Endothelial cell of umbilical vein (primary cell): ENCODE measurements around the gene ITPKB. TPM values are rescaled to one million over a fixed set of nuclear protein-coding genes. Genes with fewer than 3 reads are reported as not detected.

ENCODE experiments used
- BruUV-seq: library from RNA; stranded (reverse); fragments of 400-500 nt; replicated peaks from 2 replicates; lab custom pipeline; 2021; lab: Mats Ljungman, UMichigan
- CTCF ChIA-PET: fragments of 300-600, 350-600 bp; sonication (Branson Sonifier 250); formaldehyde crosslinking; loops from one replicate; lab custom pipeline; 2021; ENCODE audit warnings: antibody characterized with exemption, inconsistent platforms; lab: Charles Lee
- POLR2A ChIA-PET: fragments of 300-600, 350-600 bp; sonication (Branson Sonifier 250); formaldehyde crosslinking; loops from one replicate; lab custom pipeline; 2021; ENCODE audit warnings: antibody characterized with exemption, inconsistent platforms; lab: Charles Lee
- DNase-seq: peaks from one replicate; pipeline ENCODE4 v3.0.0-alpha.2; 2011; ENCODE audit warnings: low read depth, low spot score
- FAIRE-seq: peaks from 2 replicates; lab custom pipeline; 2011; peaks lifted over from hg19 to GRCh38; lab: Jason Lieb, UNC
- H2AFZ ChIP-seq: 2 replicates; pipeline ENCODE4 v1.6.0; 2012; ENCODE audit warnings: low read depth, low read length, control low read depth, inconsistent platforms
- H3K27ac ChIP-seq: 2 replicates; pipeline ENCODE4 v1.5.1; 2011; ENCODE audit warnings: low read depth, mild to moderate bottlenecking, control low read depth, low read length, moderate library complexity; ENCODE audit not compliant: insufficient read depth
- H3K27me3 ChIP-seq, 2 experiments: 2 replicates each; pipeline versions ENCODE4 v1.6.0 to v1.6.1; 2011; ENCODE audit warnings: low read length in 2 of 2, mixed read lengths in 1 of 2; ENCODE audit not compliant: control insufficient read depth in 2 of 2, insufficient read depth in 2 of 2
- H3K36me3 ChIP-seq, 2 experiments: 2 replicates in 1 of 2; 3 replicates in 1 of 2; pipeline ENCODE4 v1.5.1; 2011; ENCODE audit warnings: low read length in 2 of 2, mild to moderate bottlenecking in 1 of 2, moderate library complexity in 1 of 2; ENCODE audit not compliant: control insufficient read depth in 2 of 2, insufficient read depth in 2 of 2; ENCODE audit errors: extremely low read depth in 1 of 2
- H3K4me1 ChIP-seq: 3 replicates; pipeline ENCODE4 v1.5.1; 2011; ENCODE audit warnings: mild to moderate bottlenecking, low read length; ENCODE audit not compliant: control insufficient read depth, insufficient read depth; ENCODE audit errors: extremely low read depth
- H3K4me2 ChIP-seq: 2 replicates; pipeline ENCODE4 v1.6.1; 2011; ENCODE audit warnings: low read length, control low read depth, mixed read lengths; ENCODE audit not compliant: insufficient read depth
- H3K4me3 ChIP-seq, 3 experiments: fragments of 200-600 bp in 1 of 3; sonication (generic), shearing (Covaris generic) in 1 of 3; replicated peaks in 1 of 3; 2 replicates each; pipeline ENCODE4 v1.5.1; 2011 to 2016; ENCODE audit warnings: control low read depth in 3 of 3, low read length in 3 of 3, mild to moderate bottlenecking in 2 of 3, inconsistent platforms in 1 of 3, low read depth in 1 of 3, moderate library complexity in 1 of 3; ENCODE audit not compliant: insufficient read depth in 1 of 3
- H3K79me2 ChIP-seq: 2 replicates; pipeline ENCODE4 v1.6.0; 2012; ENCODE audit warnings: low read length, inconsistent platforms; ENCODE audit not compliant: control insufficient read depth, insufficient read depth
- H3K9ac ChIP-seq: replicated peaks from 2 replicates; pipeline ENCODE3; 2011; ENCODE audit warnings: low read length, control low read depth; ENCODE audit not compliant: insufficient read depth; ENCODE audit errors: extremely low read depth
- H3K9me1 ChIP-seq: replicated peaks from 3 replicates; pipeline ENCODE4 v1.6.0; 2011; ENCODE audit warnings: mild to moderate bottlenecking, low read length; ENCODE audit not compliant: control insufficient read depth, insufficient read depth; ENCODE audit errors: extremely low read depth
- H3K9me3 ChIP-seq: replicated peaks from 2 replicates; pipeline ENCODE4 v1.5.1; 2012; ENCODE audit warnings: low read length, inconsistent platforms; ENCODE audit not compliant: control insufficient read depth, insufficient read depth
- H4K20me1 ChIP-seq: replicated peaks from 2 replicates; pipeline ENCODE3; 2011; ENCODE audit warnings: mild to moderate bottlenecking, low read length; ENCODE audit not compliant: control insufficient read depth, insufficient read depth; ENCODE audit errors: extremely low read depth
- EZH2 ChIP-seq: IDR thresholded peaks from 2 replicates; pipeline ENCODE4 v1.6.1; 2012; ENCODE audit warnings: borderline replicate concordance, low read depth, mild to moderate bottlenecking, moderate library complexity, low read length, inconsistent platforms; ENCODE audit not compliant: severe bottlenecking
- FOS ChIP-seq: IDR thresholded peaks from 2 replicates; pipeline ENCODE4 v1.6.1; 2011; ENCODE audit warnings: mild to moderate bottlenecking, low read length, moderate library complexity, borderline replicate concordance; ENCODE audit not compliant: insufficient read depth
- GATA2 ChIP-seq: IDR thresholded peaks from 2 replicates; pipeline ENCODE4 v1.7.0; 2011; ENCODE audit warnings: low read depth, mild to moderate bottlenecking, moderate library complexity, mixed read lengths, low read length; ENCODE audit not compliant: insufficient read length, insufficient read depth
- JUN ChIP-seq: IDR thresholded peaks from 2 replicates; pipeline ENCODE4 v1.6.1; 2011; ENCODE audit warnings: borderline replicate concordance, low read depth; ENCODE audit not compliant: insufficient read length, insufficient read depth
- MYC ChIP-seq: IDR thresholded peaks from one replicate; pipeline ENCODE4 v1.6.1; 2011; ENCODE audit warnings: mild to moderate bottlenecking, low read depth, low read length
- POLR2A ChIP-seq: IDR thresholded peaks from 2 replicates; pipeline ENCODE4 v1.6.1; 2012; ENCODE audit warnings: low read depth, mild to moderate bottlenecking, control low read depth, low read length
- POLR2AphosphoS5 ChIP-seq: IDR thresholded peaks from 2 replicates; pipeline ENCODE4 v1.6.1; 2012; ENCODE audit warnings: low read depth, mild to moderate bottlenecking, control low read depth, low read length, moderate library complexity; ENCODE audit not compliant: insufficient read depth
- dilution Hi-C: fragments of 300-500 bp; cut with MboI; formaldehyde crosslinking; loops from one replicate; pipeline ENCODE4 v1.15.0; 2019; ENCODE audit warnings: low sequenced_read_pairs; ENCODE audit not compliant: extremely low pct_ligation_motif_present
- intact Hi-C: fragments of 100-400 bp; cut with micrococcal nuclease; formaldehyde crosslinking; loops from one replicate; pipeline ENCODE4 v1.10.0; 2022
- polyA plus RNA-seq, 4 experiments: library from polyadenylated mRNA; depleted of rRNA in 3 of 4; stranded (reverse) in 3 of 4; unstranded in 1 of 4; fragments of >200 nt; gene quantifications; 2 replicates each; pipeline versions ENCODE4 v1.2.1 to v1.2.3, GENCODE V29; 2011 to 2012; ENCODE audit warnings: missing spikeins in 1 of 4
- total RNA-seq: library from RNA; stranded (reverse); gene quantifications from 2 replicates; pipeline ENCODE4 v1.2.3, GENCODE V29; 2021
- TF ChIP-seq, protein P1 (sequence below): IDR thresholded peaks from 2 replicates; pipeline ENCODE4 v1.6.1; 2011; ENCODE audit not compliant: insufficient read depth, insufficient read length
- TF ChIP-seq, protein P2 (sequence below), 2 donors: IDR thresholded peaks; 1 replicate in 1 of 2; 2 replicates in 1 of 2; pipeline ENCODE4 v1.5.1; 2011; ENCODE audit warnings: low read length in 2 of 2, mild to moderate bottlenecking in 2 of 2, moderate library complexity in 2 of 2, control low read depth in 1 of 2, inconsistent platforms in 1 of 2, low read depth in 1 of 2; ENCODE audit not compliant: insufficient read depth in 1 of 2; ENCODE audit errors: extremely low read depth in 1 of 2

ITPKB gene
- total and polyA plus RNA-seq, 2 donors (not counting 3 experiments of a cell fraction or from before 2014, with no cell fraction given) = 7.7 to 34.8 TPM

DNA sequence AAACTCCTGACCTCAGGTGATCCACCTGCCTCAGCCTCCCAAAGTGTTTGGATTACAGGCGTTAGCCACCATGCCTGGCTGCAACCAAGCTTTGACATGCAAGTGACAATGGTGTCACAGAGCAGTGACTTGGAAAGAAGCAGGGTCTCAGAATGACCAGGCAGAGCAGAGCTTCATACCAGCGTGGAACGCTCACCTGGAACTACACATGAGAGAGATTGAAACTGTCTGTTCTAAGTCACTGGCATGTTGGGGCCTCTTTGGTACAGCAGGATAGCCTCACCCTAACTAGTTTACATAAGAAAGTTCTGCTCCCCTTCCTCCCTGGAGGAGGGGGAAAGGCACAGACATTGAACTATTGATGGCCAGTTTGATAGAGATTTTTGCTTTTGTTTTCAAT, 47.5 kb upstream of the ITPKB start:
- intact Hi-C loops (no loop called here), dilution Hi-C loops (no loop called here)
- FAIRE-seq = no peak
- H3K4me3 ChIP-seq = no peak overlapping the region
- peaks cover 8% of the 10 kb centered on the region for H3K4me1 ChIP-seq
- H3K9me3 ChIP-seq = no peaks in the 10 kb centered on the region
- peaks cover 3 to 4% of the 10 kb centered on the region in 2 experiments for H3K27me3 ChIP-seq
- H2AFZ ChIP-seq = no peak overlapping the region
- H3K9ac ChIP-seq = no peak overlapping the region
- CTCF ChIA-PET = no interaction called here
- no peaks in the 10 kb centered on the region for H3K36me3 ChIP-seq
- no peak overlapping the region for H3K4me2 ChIP-seq
- no peak for DNase-seq
- H3K27ac ChIP-seq = no peak overlapping the region
- POLR2A ChIA-PET = no interaction called here
- no peaks in the 10 kb centered on the region for H4K20me1 ChIP-seq
- BruUV-seq = no TSS peak
- H3K9me1 ChIP-seq = no peaks in the 10 kb centered on the region
- TF ChIP-seq MYC (no peak), JUN (no peak)
- H3K79me2 ChIP-seq = no peaks in the 10 kb centered on the region

DNA sequence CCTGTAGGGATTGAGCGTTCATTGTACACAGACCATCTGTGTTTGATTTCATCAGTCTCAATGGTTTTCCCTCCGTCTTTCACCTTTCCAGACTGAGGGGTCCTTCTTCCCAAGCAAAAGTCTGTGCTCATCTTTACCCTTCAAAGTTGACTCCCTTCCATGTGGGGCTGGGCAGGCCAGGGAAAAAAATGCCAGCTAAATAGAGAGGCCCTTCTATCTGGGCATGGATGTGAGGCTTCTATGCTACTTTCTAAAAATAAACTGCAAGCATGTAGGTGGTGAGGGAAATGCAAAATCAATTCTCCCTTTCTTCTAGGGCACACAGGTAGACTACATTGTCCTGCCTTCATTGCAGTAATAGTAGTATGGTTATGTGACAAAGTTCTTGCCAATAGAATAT, 46.7 kb upstream of the ITPKB start:
- intact Hi-C loops = no loop called here
- CTCF ChIA-PET = no interaction called here

More for the DNA sequence above, 46.7 kb upstream of the ITPKB start:
- Histone ChIP-seq H4K20me1 (no peaks in the 10 kb centered on the region), H3K27ac (no peak overlapping the region), H3K36me3 (no peaks in the 10 kb centered on the region), H3K4me3 (no peak overlapping the region), H3K9ac (no peak overlapping the region), H3K27me3 (peaks cover 3 to 4% of the 10 kb centered on the region in 2 experiments), H3K4me1 (peaks cover 8% of the 10 kb centered on the region), H3K9me3 (no peaks in the 10 kb centered on the region), H3K9me1 (no peaks in the 10 kb centered on the region), H3K4me2 (no peak overlapping the region), H3K79me2 (no peaks in the 10 kb centered on the region), H2AFZ (no peak overlapping the region)
- TF ChIP-seq MYC (no peak), EZH2 (no peak), JUN (no peak), POLR2A (no peak), FOS (no peak), POLR2AphosphoS5 (no peak), GATA2 (no peak)
- TF ChIP-seq, protein P1, sequence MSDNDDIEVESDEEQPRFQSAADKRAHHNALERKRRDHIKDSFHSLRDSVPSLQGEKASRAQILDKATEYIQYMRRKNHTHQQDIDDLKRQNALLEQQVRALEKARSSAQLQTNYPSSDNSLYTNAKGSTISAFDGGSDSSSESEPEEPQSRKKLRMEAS = no peak
- TF ChIP-seq, protein P2, sequence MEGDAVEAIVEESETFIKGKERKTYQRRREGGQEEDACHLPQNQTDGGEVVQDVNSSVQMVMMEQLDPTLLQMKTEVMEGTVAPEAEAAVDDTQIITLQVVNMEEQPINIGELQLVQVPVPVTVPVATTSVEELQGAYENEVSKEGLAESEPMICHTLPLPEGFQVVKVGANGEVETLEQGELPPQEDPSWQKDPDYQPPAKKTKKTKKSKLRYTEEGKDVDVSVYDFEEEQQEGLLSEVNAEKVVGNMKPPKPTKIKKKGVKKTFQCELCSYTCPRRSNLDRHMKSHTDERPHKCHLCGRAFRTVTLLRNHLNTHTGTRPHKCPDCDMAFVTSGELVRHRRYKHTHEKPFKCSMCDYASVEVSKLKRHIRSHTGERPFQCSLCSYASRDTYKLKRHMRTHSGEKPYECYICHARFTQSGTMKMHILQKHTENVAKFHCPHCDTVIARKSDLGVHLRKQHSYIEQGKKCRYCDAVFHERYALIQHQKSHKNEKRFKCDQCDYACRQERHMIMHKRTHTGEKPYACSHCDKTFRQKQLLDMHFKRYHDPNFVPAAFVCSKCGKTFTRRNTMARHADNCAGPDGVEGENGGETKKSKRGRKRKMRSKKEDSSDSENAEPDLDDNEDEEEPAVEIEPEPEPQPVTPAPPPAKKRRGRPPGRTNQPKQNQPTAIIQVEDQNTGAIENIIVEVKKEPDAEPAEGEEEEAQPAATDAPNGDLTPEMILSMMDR (IDR thresholded peaks at IDR 0.05; ENCODE audit: extremely low read depth in 1 of 2, insufficient read depth in 1 of 2, low read depth in 1 of 2, low read length in 2 of 2) = no peak
- DNase-seq (no peak), FAIRE-seq (no peak)
- dilution Hi-C loops = no loop called here
- POLR2A ChIA-PET = no interaction called here
- BruUV-seq = no TSS peak
